GM23338 (cell line): Measurements from ENCODE around the gene DDIAS. TPM values are rescaled to one million over a fixed set of nuclear protein-coding genes. Genes with fewer than 3 reads are reported as not detected.

ENCODE experiments used
- ATAC-seq: fragments of 200-7000 bp; cut with Tn5 transposase; 3 replicates; pipeline ENCODE4 v1.9.1; 2020
- DNase-seq: peaks from one replicate; pipeline ENCODE4 v3.0.0-alpha.2; 2015; ENCODE audit warnings: low spot score
- H2AFZ ChIP-seq: fragments of 200-600 bp; sonication (generic); 2 replicates; pipeline ENCODE4 v1.8.0; 2016; ENCODE audit warnings: antibody characterized with exemption, mild to moderate bottlenecking, moderate library complexity
- H3F3A ChIP-seq: fragments of 200-600 bp; sonication (generic); replicated peaks from 2 replicates; pipeline ENCODE4 v1.8.0; 2017; ENCODE audit warnings: antibody characterized with exemption, mixed run types, low read depth
- H3K27ac ChIP-seq: fragments of 200-600 bp; sonication (generic); 2 replicates; pipeline ENCODE4 v1.6.1; 2016; ENCODE audit warnings: low read depth
- H3K27me3 ChIP-seq: fragments of 200-600 bp; sonication (generic); 2 replicates; pipeline ENCODE4 v1.8.0; 2016; ENCODE audit warnings: mild to moderate bottlenecking, mixed run types, moderate library complexity; ENCODE audit not compliant: insufficient read depth
- H3K36me3 ChIP-seq: fragments of 200-600 bp; sonication (generic); 2 replicates; pipeline ENCODE4 v1.8.0; 2016; ENCODE audit warnings: mild to moderate bottlenecking; ENCODE audit not compliant: insufficient read depth
- H3K4me1 ChIP-seq: fragments of 200-600 bp; sonication (generic); 2 replicates; pipeline ENCODE4 v1.8.0; 2016; ENCODE audit warnings: mild to moderate bottlenecking, moderate library complexity; ENCODE audit not compliant: insufficient read depth
- H3K4me2 ChIP-seq: fragments of 200-600 bp; sonication (generic); 2 replicates; pipeline ENCODE4 v1.7.1; 2017; ENCODE audit warnings: mixed run types
- H3K4me3 ChIP-seq: fragments of 200-600 bp; sonication (generic); 2 replicates; pipeline ENCODE4 v1.6.1; 2016; ENCODE audit warnings: mixed run types
- H3K79me2 ChIP-seq: fragments of 200-600 bp; sonication (generic); replicated peaks from 2 replicates; pipeline ENCODE4 v1.8.0; 2017; ENCODE audit warnings: mild to moderate bottlenecking; ENCODE audit not compliant: insufficient read depth
- H3K9me2 ChIP-seq: fragments of 200-600 bp; sonication (generic); 2 replicates; pipeline ENCODE4 v1.8.0; 2017; ENCODE audit not compliant: insufficient read depth
- H4K20me1 ChIP-seq: fragments of 200-600 bp; sonication (generic); replicated peaks from 2 replicates; pipeline ENCODE4 v1.8.0; 2017; ENCODE audit warnings: mild to moderate bottlenecking; ENCODE audit not compliant: insufficient read depth
- H3K27ac Mint-ChIP-seq: 2 replicates; pipeline ENCODE4 v1.8.0; 2020; ENCODE audit warnings: inconsistent platforms, mild to moderate bottlenecking, moderate library complexity, mixed read lengths
- H3K27me3 Mint-ChIP-seq: 3 replicates; pipeline ENCODE4 v1.8.0; 2022; ENCODE audit warnings: low read depth, mild to moderate bottlenecking, moderate library complexity, mixed read lengths, inconsistent platforms; ENCODE audit not compliant: insufficient read depth, poor library complexity
- H3K36me3 Mint-ChIP-seq: 3 replicates; pipeline ENCODE4 v1.8.0; 2021; ENCODE audit warnings: low read depth, mild to moderate bottlenecking, inconsistent platforms, moderate library complexity, mixed read lengths
- H3K4me1 Mint-ChIP-seq: 3 replicates; pipeline ENCODE4 v1.8.0; 2020; ENCODE audit warnings: mild to moderate bottlenecking, inconsistent platforms, mixed read lengths
- H3K4me3 Mint-ChIP-seq: 3 replicates; pipeline ENCODE4 v1.8.0; 2021; ENCODE audit warnings: moderate library complexity, mild to moderate bottlenecking, inconsistent platforms, mixed read lengths
- H3K9me3 Mint-ChIP-seq: 3 replicates; pipeline ENCODE4 v1.8.0; 2020; ENCODE audit warnings: moderate library complexity, mild to moderate bottlenecking, inconsistent platforms, mixed read lengths
- EZH2 ChIP-seq: fragments of 200-600 bp; sonication (generic); IDR thresholded peaks from one replicate; pipeline ENCODE4 v1.8.0; 2017; ENCODE audit warnings: antibody characterized with exemption, mild to moderate bottlenecking, low read depth; ENCODE audit not compliant: unreplicated experiment
- EZH2phosphoT487 ChIP-seq: fragments of 200-600 bp; sonication (generic); IDR thresholded peaks from one replicate; pipeline ENCODE4 v1.8.1; 2018; ENCODE audit warnings: antibody characterized with exemption; ENCODE audit not compliant: unreplicated experiment
- JUNB ChIP-seq: IDR thresholded peaks from one replicate; pipeline ENCODE4 v1.6.1; 2016; ENCODE audit warnings: antibody characterized with exemption; ENCODE audit not compliant: unreplicated experiment
- POLR2AphosphoS5 ChIP-seq: IDR thresholded peaks from 2 replicates; pipeline ENCODE4 v1.6.1; 2016; ENCODE audit warnings: antibody characterized with exemption, low read depth
- STAT1 ChIP-seq: IDR thresholded peaks from one replicate; pipeline ENCODE4 v1.6.1; 2016; ENCODE audit warnings: antibody characterized with exemption; ENCODE audit not compliant: unreplicated experiment
- ZNF114 ChIP-seq: fragments of 250-450 bp; sonication (Bioruptor Pico); IDR thresholded peaks from 2 replicates; pipeline ENCODE4 v1.5.0; 2020; ENCODE audit warnings: mild to moderate bottlenecking, moderate library complexity
- polyA plus RNA-seq: library from polyadenylated mRNA; unstranded; fragments of >200 nt; fragmentation: Nextera tagmentation; extraction: Ambion mirVana; gene quantifications from 2 replicates; pipeline ENCODE4 v1.2.1, GENCODE V29; 2016
- total RNA-seq: library from RNA; depleted of rRNA; stranded (reverse); fragments of >200 nt; shearing (Covaris generic); gene quantifications from 2 replicates; pipeline ENCODE4 v1.2.3, GENCODE V29; 2014
- TF ChIP-seq, protein P1 (sequence below): fragments of 250-450 bp; sonication (Bioruptor Pico); IDR thresholded peaks from 2 replicates; pipeline ENCODE4 v1.5.0; 2020; ENCODE audit warnings: mild to moderate bottlenecking, moderate library complexity

DDIAS gene
- total and polyA plus RNA-seq, 2 experiments from 2014 or later = 19.5 to 53.0 TPM

DNA sequence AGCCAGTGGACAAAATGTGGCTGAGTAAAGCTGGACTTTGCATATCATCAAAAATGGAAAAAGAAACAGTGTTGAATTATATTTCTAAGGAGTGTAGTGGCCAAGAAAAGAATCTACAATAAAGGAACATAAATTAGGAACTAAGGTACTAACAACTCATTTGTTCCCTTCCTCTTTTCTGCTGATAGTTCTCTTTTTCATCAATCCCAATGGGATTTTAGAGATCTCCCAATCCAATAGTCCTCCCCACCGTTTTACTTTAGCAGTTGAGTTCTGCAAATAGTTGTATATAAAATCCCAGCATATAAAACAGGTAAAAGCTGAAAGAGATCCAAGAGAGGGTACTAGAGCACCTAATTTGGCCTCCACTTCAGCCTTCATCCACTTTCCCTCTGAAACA lies 3.3 kb upstream of the DDIAS start:
- H3K9me3 Mint-ChIP-seq = no peaks in the 10 kb centered on the region
- Histone ChIP-seq H2AFZ (no peak overlapping the region), H3F3A (no peaks in the 10 kb centered on the region), H4K20me1 (peaks cover 7% of the 10 kb centered on the region), H3K36me3 (no peaks in the 10 kb centered on the region), H3K27me3 (no peaks in the 10 kb centered on the region), H3K4me1 (peaks cover 19% of the 10 kb centered on the region; the same call in 1 of the 2 replicates), H3K4me2 (no peak overlapping the region), H3K9me2 (no peaks in the 10 kb centered on the region), H3K4me3 (no peak overlapping the region), H3K27ac (no peak overlapping the region), H3K79me2 (peaks cover 46% of the 10 kb centered on the region)
- TF ChIP-seq ZNF114 (CRISPR knock-in tag) = no peak
- TF ChIP-seq EZH2 = no peak
- no peak for TF ChIP-seq JUNB
- TF ChIP-seq STAT1 = no peak
- no peak for TF ChIP-seq EZH2phosphoT487
- peak overlapping the region; percentile 7; the same call in 1 of the 3 replicates for H3K4me3 Mint-ChIP-seq
- no peak for DNase-seq
- no peaks in the 10 kb centered on the region for H3K27me3 Mint-ChIP-seq
- peaks cover 13% of the 10 kb centered on the region for H3K4me1 Mint-ChIP-seq
- H3K36me3 Mint-ChIP-seq = no peaks in the 10 kb centered on the region
- no peak overlapping the region for H3K27ac Mint-ChIP-seq
- no peak for ATAC-seq

DNA sequence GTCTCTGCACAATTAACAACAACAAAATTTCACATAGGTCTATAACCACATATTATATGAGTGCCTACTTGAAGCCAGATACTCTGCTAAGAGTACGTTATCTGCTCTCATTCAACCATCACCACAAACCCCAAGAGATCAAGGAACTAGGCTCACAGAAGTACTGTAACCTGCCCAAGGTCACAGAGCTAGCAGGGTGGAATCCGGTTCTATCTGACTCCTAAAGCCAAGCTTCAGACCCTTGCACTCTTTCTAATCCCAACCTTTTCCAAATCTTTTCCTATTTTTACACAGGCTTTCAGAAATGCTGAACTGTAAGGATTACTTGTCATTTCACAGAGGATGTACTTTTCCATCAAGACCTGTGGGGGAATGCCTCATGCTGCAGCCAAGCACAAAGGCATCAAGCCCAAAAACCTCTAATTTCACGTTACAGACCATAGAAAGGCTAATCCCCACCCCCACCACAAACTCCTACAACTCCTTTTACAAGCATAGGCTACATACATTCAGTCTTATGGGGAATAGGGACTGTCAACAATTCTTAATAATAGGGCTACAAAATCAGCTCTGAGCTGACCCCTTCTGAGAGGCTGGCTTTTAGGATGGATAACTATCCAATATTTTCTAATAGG lies 2.2 kb upstream of the DDIAS start:
- DNase-seq (no peak), ATAC-seq (no peak)
- H3K36me3 ChIP-seq = no peaks in the 10 kb centered on the region
- Mint-ChIP-seq H3K4me1 (peaks cover 17% of the 10 kb centered on the region), H3K4me3 (peak overlapping the region; percentile 93), H3K27ac (peak overlapping the region; percentile 89; the same call in 1 of the 2 replicates), H3K36me3 (no peaks in the 10 kb centered on the region), H3K9me3 (no peaks in the 10 kb centered on the region), H3K27me3 (no peaks in the 10 kb centered on the region)
- no peaks in the 10 kb centered on the region for H3K27me3 ChIP-seq
- TF ChIP-seq POLR2AphosphoS5 = no peak
- TF ChIP-seq JUNB = no peak
- H3K9me2 ChIP-seq = no peaks in the 10 kb centered on the region
- peaks cover 7% of the 10 kb centered on the region for H4K20me1 ChIP-seq
- H3K4me1 ChIP-seq = peaks cover 19% of the 10 kb centered on the region; the same call in 1 of the 2 replicates
- peak overlapping the region; percentile 73 for H3K4me3 ChIP-seq
- no peak overlapping the region for H3K27ac ChIP-seq
- H2AFZ ChIP-seq = peak overlapping the region; percentile 98
- no peaks in the 10 kb centered on the region for H3F3A ChIP-seq
- peaks cover 56% of the 10 kb centered on the region for H3K79me2 ChIP-seq
- peak overlapping the region; percentile 99 for H3K4me2 ChIP-seq

DNA sequence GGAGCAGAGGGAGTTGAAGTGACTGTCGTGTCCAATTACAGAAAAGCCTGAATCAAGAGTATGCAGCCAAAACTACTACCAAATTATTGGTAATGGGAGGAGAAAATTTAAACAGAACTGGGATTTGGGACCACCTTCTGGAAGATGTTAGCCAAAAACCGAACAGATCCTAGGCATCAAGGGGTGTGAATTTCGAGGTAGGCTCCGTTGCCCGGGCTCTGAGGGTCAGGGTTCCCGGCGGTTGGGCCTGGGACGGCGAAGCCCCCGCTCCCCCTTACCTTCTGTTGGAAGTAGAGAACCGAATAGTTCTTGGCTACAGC lies 1.6 kb upstream of the DDIAS start:
- H3K9me2 ChIP-seq = no peaks in the 10 kb centered on the region
- peak overlapping the region; percentile 99 for H3K4me2 ChIP-seq
- no peaks in the 10 kb centered on the region for H3K36me3 ChIP-seq
- peaks cover 62% of the 10 kb centered on the region for H3K79me2 ChIP-seq
- H3K36me3 Mint-ChIP-seq = no peaks in the 10 kb centered on the region
- H3K4me3 Mint-ChIP-seq = peak overlapping the region; percentile 93
- no peaks in the 10 kb centered on the region for H3K27me3 ChIP-seq
- no peak overlapping the region for H3K27ac ChIP-seq
- peak overlapping the region; percentile 98 for H2AFZ ChIP-seq
- DNase-seq (no peak), ATAC-seq (peak; percentile 17)
- H3K9me3 Mint-ChIP-seq = no peaks in the 10 kb centered on the region
- H4K20me1 ChIP-seq = peaks cover 7% of the 10 kb centered on the region
- peaks cover 19% of the 10 kb centered on the region; the same call in 1 of the 2 replicates for H3K4me1 ChIP-seq
- TF ChIP-seq POLR2AphosphoS5 (no peak), ZNF114 (CRISPR knock-in tag) (no peak)
- TF ChIP-seq, protein P1, sequence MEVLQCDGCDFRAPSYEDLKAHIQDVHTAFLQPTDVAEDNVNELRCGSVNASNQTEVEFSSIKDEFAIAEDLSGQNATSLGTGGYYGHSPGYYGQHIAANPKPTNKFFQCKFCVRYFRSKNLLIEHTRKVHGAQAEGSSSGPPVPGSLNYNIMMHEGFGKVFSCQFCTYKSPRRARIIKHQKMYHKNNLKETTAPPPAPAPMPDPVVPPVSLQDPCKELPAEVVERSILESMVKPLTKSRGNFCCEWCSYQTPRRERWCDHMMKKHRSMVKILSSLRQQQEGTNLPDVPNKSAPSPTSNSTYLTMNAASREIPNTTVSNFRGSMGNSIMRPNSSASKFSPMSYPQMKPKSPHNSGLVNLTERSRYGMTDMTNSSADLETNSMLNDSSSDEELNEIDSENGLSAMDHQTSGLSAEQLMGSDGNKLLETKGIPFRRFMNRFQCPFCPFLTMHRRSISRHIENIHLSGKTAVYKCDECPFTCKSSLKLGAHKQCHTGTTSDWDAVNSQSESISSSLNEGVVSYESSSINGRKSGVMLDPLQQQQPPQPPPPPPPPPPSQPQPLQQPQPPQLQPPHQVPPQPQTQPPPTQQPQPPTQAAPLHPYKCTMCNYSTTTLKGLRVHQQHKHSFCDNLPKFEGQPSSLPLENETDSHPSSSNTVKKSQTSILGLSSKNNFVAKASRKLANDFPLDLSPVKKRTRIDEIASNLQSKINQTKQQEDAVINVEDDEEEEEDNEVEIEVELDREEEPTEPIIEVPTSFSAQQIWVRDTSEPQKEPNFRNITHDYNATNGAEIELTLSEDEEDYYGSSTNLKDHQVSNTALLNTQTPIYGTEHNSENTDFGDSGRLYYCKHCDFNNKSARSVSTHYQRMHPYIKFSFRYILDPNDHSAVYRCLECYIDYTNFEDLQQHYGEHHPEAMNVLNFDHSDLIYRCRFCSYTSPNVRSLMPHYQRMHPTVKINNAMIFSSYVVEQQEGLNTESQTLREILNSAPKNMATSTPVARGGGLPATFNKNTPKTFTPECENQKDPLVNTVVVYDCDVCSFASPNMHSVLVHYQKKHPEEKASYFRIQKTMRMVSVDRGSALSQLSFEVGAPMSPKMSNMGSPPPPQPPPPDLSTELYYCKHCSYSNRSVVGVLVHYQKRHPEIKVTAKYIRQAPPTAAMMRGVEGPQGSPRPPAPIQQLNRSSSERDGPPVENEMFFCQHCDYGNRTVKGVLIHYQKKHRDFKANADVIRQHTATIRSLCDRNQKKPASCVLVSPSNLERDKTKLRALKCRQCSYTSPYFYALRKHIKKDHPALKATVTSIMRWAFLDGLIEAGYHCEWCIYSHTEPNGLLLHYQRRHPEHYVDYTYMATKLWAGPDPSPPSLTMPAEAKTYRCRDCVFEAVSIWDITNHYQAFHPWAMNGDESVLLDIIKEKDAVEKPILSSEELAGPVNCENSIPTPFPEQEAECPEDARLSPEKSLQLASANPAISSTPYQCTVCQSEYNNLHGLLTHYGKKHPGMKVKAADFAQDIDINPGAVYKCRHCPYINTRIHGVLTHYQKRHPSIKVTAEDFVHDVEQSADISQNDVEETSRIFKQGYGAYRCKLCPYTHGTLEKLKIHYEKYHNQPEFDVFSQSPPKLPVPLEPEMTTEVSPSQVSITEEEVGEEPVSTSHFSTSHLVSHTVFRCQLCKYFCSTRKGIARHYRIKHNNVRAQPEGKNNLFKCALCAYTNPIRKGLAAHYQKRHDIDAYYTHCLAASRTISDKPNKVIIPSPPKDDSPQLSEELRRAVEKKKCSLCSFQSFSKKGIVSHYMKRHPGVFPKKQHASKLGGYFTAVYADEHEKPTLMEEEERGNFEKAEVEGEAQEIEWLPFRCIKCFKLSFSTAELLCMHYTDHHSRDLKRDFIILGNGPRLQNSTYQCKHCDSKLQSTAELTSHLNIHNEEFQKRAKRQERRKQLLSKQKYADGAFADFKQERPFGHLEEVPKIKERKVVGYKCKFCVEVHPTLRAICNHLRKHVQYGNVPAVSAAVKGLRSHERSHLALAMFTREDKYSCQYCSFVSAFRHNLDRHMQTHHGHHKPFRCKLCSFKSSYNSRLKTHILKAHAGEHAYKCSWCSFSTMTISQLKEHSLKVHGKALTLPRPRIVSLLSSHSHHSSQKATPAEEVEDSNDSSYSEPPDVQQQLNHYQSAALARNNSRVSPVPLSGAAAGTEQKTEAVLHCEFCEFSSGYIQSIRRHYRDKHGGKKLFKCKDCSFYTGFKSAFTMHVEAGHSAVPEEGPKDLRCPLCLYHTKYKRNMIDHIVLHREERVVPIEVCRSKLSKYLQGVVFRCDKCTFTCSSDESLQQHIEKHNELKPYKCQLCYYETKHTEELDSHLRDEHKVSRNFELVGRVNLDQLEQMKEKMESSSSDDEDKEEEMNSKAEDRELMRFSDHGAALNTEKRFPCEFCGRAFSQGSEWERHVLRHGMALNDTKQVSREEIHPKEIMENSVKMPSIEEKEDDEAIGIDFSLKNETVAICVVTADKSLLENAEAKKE (CRISPR knock-in tag) = no peak
- H3K27ac Mint-ChIP-seq = peak overlapping the region; percentile 89
- H3F3A ChIP-seq = no peaks in the 10 kb centered on the region
- peaks cover 17% of the 10 kb centered on the region for H3K4me1 Mint-ChIP-seq
- peak overlapping the region; percentile 73 for H3K4me3 ChIP-seq
- H3K27me3 Mint-ChIP-seq = no peaks in the 10 kb centered on the region
